BJ (cell line): ENCODE data around the gene CTTNBP2. TPM values are rescaled to one million over a fixed set of nuclear protein-coding genes. Genes with fewer than 3 reads are reported as not detected.

Experiments used
- CTCF ChIA-PET: fragments of 350-600 bp; formaldehyde crosslinking; extraction: SDS; loops from one replicate; lab custom pipeline; 2021; ENCODE audit warnings: antibody characterized with exemption, inconsistent platforms; lab: Yijun Ruan, JAX
- POLR2A ChIA-PET: fragments of 300-600 bp; sonication (Branson Sonifier 250); formaldehyde crosslinking; extraction: SDS; loops from one replicate; lab custom pipeline; 2021; ENCODE audit warnings: antibody characterized with exemption; lab: Charles Lee
- DNase-seq: peaks from one replicate; pipeline ENCODE4 v3.0.0-alpha.2; 2011; ENCODE audit warnings: low read depth
- H3K27me3 ChIP-seq: 2 replicates; pipeline ENCODE4 v1.6.0; 2011; ENCODE audit warnings: low read length; ENCODE audit not compliant: control insufficient read depth, insufficient read depth
- H3K36me3 ChIP-seq: 2 replicates; pipeline ENCODE4 v1.5.1; 2011; ENCODE audit warnings: low read length; ENCODE audit not compliant: control insufficient read depth, insufficient read depth
- H3K4me3 ChIP-seq: 2 replicates; pipeline ENCODE4 v1.5.1; 2011; ENCODE audit warnings: low read depth, mild to moderate bottlenecking, control low read depth, low read length
- polyA plus RNA-seq: library from polyadenylated mRNA; depleted of rRNA; stranded (reverse); fragments of >200 nt; gene quantifications from 2 replicates; pipeline ENCODE4 v1.2.3, GENCODE V29; 2011
- TF ChIP-seq, protein P1 (sequence below): IDR thresholded peaks from 2 replicates; pipeline ENCODE4 v1.5.1; 2011; ENCODE audit warnings: low read depth, mild to moderate bottlenecking, control low read depth, inconsistent platforms, low read length, moderate library complexity; ENCODE audit not compliant: insufficient read depth

The CTTNBP2 gene
- polyA plus RNA-seq, 1 experiment: 0.34 TPM

GRCh38 chr7:117692338-117692737 lies 180.9 kb downstream of the CTTNBP2 start:
- H3K4me3 ChIP-seq: no peak overlapping the region
- TF ChIP-seq, protein P1, sequence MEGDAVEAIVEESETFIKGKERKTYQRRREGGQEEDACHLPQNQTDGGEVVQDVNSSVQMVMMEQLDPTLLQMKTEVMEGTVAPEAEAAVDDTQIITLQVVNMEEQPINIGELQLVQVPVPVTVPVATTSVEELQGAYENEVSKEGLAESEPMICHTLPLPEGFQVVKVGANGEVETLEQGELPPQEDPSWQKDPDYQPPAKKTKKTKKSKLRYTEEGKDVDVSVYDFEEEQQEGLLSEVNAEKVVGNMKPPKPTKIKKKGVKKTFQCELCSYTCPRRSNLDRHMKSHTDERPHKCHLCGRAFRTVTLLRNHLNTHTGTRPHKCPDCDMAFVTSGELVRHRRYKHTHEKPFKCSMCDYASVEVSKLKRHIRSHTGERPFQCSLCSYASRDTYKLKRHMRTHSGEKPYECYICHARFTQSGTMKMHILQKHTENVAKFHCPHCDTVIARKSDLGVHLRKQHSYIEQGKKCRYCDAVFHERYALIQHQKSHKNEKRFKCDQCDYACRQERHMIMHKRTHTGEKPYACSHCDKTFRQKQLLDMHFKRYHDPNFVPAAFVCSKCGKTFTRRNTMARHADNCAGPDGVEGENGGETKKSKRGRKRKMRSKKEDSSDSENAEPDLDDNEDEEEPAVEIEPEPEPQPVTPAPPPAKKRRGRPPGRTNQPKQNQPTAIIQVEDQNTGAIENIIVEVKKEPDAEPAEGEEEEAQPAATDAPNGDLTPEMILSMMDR: no peak
- CTCF ChIA-PET: interaction anchor here (1.2 kb wide), 1 partner anchor 233 kb away, joined by 5 read pairs; no protein-coding TSS in a partner anchor
- H3K27me3 ChIP-seq: no peaks in the 10 kb centered on the region
- POLR2A ChIA-PET: no interaction called here
- DNase-seq: no peak
- no peaks in the 10 kb centered on the region for H3K36me3 ChIP-seq

GRCh38 chr7:117690147-117690546 lies 183.1 kb downstream of the CTTNBP2 start:
- TF ChIP-seq, protein P1: no peak
- no peak overlapping the region for H3K4me3 ChIP-seq
- DNase-seq: no peak
- POLR2A ChIA-PET: no interaction called here
- H3K27me3 ChIP-seq: no peaks in the 10 kb centered on the region
- H3K36me3 ChIP-seq: no peaks in the 10 kb centered on the region
- CTCF ChIA-PET: interaction anchor here (2.7 kb wide), 1 partner anchor 15 kb away, joined by 9 read pairs; no protein-coding TSS in a partner anchor

DNA sequence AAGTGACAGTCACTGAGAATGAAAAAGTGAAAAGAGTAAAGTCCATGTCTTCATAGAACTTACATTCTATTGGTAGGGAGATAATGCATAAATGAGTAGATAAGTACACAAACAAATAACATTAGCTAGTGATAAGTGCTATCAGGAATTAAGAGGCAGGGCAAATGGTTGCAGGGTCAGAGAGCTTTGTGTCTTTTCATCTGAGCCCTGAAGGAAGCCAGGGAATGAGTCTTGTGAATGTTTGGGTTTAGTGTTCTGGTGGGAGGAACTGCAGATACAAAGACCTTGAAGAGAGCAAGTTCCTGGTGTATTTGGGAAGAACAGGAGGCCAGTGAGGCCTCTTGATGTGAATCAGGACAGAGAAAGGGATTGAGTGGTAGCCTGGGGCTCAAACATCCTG lies 183.8 kb downstream of the CTTNBP2 start:
- H3K4me3 ChIP-seq: no peak overlapping the region
- TF ChIP-seq, protein P1: no peak
- H3K27me3 ChIP-seq: no peaks in the 10 kb centered on the region
- ChIA-PET CTCF (interaction anchor here (1.1 to 2.7 kb wide), 2 partner anchors 14 to 23 kb away, joined by 3 to 9 read pairs; no protein-coding TSS in a partner anchor), POLR2A (no interaction called here)
- no peak for DNase-seq
- H3K36me3 ChIP-seq: no peaks in the 10 kb centered on the region

- H3K36me3 ChIP-seq: no peaks in the 10 kb centered on the region
- TF ChIP-seq, protein P1: no peak
- DNase-seq: no peak
- ChIA-PET POLR2A (no interaction called here), CTCF (interaction anchor here (0.7 to 2.7 kb wide), 3 partner anchors 13 to 1763 kb away, joined by 3 to 9 read pairs (median 3); no protein-coding TSS in a partner anchor)
- no peak overlapping the region for H3K4me3 ChIP-seq
- H3K27me3 ChIP-seq: no peaks in the 10 kb centered on the region
Observed at GRCh38 chr7:117688126-117688525, 185.1 kb downstream of the CTTNBP2 start.

DNA sequence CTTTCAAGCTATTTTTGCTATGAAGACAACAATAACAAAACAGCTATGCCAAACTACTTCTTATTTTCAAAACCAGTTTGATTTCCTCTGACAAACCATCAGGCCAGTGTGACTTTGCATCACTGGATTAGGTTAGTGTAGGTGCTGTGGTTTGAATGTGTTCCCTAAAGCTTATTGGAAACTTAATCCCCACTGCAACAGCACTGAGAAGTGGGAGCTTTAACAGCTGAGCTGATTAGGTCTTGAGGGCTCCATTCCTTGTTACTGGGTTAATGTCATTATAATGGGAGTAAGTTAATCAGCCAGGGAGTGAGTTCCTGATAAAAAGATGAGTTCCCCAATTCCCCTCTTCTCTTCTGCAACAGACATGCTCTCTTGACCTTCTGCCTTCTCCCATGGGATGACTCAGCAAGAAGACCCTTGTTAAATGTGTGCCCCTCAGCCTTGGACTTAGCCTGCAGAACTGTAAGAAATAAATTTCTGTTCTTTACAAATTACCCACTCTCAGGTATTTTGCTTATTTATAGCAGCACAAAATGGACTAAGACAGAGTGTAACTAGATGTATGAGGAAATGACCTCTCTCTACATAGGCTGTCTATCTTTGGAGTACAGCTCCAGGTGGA lies 186.8 kb downstream of the CTTNBP2 start:
- CTCF ChIA-PET: interaction anchor here (2.1 kb wide), 1 partner anchor 11 kb away, joined by 5 read pairs; no protein-coding TSS in a partner anchor

More for the DNA sequence above, 186.8 kb downstream of the CTTNBP2 start:
- POLR2A ChIA-PET: no interaction called here
- TF ChIP-seq, protein P1: no peak
- H3K36me3 ChIP-seq: no peaks in the 10 kb centered on the region
- peaks cover 2% of the 10 kb centered on the region; the same call in 1 of the 2 replicates for H3K27me3 ChIP-seq
- H3K4me3 ChIP-seq: no peak overlapping the region
- DNase-seq: no peak
